ENCODE measurements around the gene HLA-DMA. TPM values are rescaled to one million over a fixed set of nuclear protein-coding genes. Genes with fewer than 3 reads are reported as not detected.

HLA-DMA gene
- total RNA-seq, 1 experiment from 2014 or later, result 3.0 TPM

DNA sequence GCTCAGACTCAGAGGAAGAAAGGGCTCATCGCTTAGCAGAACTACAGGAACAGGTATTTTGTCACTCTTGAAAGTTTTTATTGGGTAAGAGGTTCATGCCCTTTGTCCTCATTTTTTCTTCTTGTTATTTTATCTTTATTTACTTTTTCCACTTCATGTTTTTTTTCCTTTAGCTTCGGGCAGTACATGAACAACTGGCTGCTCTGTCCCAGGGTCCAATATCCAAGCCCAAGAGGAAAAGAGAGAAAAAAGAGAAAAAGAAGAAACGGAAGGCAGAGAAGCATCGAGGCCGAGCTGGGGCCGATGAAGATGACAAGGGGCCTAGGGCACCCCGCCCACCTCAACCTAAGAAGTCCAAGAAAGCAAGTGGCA lies 25.0 kb upstream of the HLA-DMA start:
- DNase-seq (no peak), ATAC-seq (no peak)
- H3K79me2 ChIP-seq (ENCODE audit: low read length), result peaks cover 75% of the 10 kb centered on the region
- H4K20me1 ChIP-seq (ENCODE audit: low read length), result peaks cover 99% of the 10 kb centered on the region
- TF ChIP-seq EZH2phosphoT487 (IDR thresholded peaks at IDR 0.05; ENCODE audit: borderline replicate concordance, low read length) (no peak), EZH2 (IDR thresholded peaks at IDR 0.05; ENCODE audit: low read length, unreplicated experiment) (no peak)
- TF ChIP-seq, protein P1, sequence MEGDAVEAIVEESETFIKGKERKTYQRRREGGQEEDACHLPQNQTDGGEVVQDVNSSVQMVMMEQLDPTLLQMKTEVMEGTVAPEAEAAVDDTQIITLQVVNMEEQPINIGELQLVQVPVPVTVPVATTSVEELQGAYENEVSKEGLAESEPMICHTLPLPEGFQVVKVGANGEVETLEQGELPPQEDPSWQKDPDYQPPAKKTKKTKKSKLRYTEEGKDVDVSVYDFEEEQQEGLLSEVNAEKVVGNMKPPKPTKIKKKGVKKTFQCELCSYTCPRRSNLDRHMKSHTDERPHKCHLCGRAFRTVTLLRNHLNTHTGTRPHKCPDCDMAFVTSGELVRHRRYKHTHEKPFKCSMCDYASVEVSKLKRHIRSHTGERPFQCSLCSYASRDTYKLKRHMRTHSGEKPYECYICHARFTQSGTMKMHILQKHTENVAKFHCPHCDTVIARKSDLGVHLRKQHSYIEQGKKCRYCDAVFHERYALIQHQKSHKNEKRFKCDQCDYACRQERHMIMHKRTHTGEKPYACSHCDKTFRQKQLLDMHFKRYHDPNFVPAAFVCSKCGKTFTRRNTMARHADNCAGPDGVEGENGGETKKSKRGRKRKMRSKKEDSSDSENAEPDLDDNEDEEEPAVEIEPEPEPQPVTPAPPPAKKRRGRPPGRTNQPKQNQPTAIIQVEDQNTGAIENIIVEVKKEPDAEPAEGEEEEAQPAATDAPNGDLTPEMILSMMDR (conservative IDR thresholded peaks at IDR 0.05; ENCODE audit: low read depth, low read length), result no peak
- peaks cover 85% of the 10 kb centered on the region for H3K36me3 ChIP-seq (ENCODE audit: low read depth, low read length)
- no TSS peak for BruUV-seq (replicated peaks)
- no peaks in the 10 kb centered on the region for H3K9me2 ChIP-seq (replicated peaks; ENCODE audit: low read length)
- POLR2A ChIA-PET (ENCODE audit: unreplicated experiment), result no interaction called here
- H3K4me1 ChIP-seq (ENCODE audit: insufficient read depth, low read length), result peaks cover 18% of the 10 kb centered on the region
- CTCF ChIA-PET, result no interaction called here
- intact Hi-C loops (cut with micrococcal nuclease), result no loop called here
- no peak overlapping the region for H3K9ac ChIP-seq (ENCODE audit: low read length)
- no peaks in the 10 kb centered on the region for H3K9me3 ChIP-seq (ENCODE audit: low read length)
- H2AFZ ChIP-seq (ENCODE audit: low read length), result no peak overlapping the region
- H3K27me3 ChIP-seq (ENCODE audit: low read length), result no peaks in the 10 kb centered on the region
- H3K27ac ChIP-seq (ENCODE audit: low read length), result no peak overlapping the region
- peaks cover 33% of the 10 kb centered on the region for H3F3A ChIP-seq (ENCODE audit: low read length, unreplicated experiment)
- no peak overlapping the region for H3K4me3 ChIP-seq (ENCODE audit: low read length)
- no peak overlapping the region for H3K4me2 ChIP-seq (ENCODE audit: low read length)

DNA sequence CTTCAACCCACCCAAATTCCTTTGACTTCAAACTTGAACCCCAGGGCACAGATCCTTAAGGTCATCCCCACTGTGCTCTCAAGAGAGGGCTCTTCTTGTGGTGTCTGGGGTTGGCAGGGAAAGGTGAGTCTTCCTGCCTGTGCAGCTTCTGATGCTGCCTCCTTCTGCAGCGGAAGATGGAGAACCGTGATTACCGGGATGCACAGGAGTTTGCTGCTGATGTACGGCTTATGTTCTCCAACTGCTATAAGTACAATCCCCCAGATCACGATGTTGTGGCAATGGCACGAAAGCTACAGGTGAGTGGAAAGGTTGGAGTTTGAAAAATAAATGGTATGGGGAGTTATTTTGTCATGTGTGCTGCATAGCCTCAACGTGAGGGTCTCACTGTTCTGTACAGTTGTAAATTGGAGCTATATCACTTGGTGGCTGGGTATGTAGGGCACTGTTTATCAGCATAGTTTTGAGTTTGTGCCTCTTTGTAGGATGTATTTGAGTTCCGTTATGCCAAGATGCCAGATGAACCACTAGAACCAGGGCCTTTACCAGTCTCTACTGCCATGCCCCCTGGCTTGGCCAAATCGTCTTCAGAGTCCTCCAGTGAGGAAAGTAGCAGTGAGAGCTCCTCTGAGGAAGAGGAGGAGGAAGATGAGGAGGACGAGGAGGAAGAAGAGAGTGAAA lies 24.5 kb upstream of the HLA-DMA start:
- no peaks in the 10 kb centered on the region for H3K9me2 ChIP-seq (replicated peaks; ENCODE audit: low read length)
- no peak for ATAC-seq
- peak overlapping the region; percentile 94; the same call in 1 of the 2 replicates for H3K4me2 ChIP-seq (ENCODE audit: low read length)
- H3K36me3 ChIP-seq (ENCODE audit: low read depth, low read length), result peaks cover 91% of the 10 kb centered on the region
- H3K27me3 ChIP-seq (ENCODE audit: low read length), result no peaks in the 10 kb centered on the region
- POLR2A ChIA-PET (ENCODE audit: unreplicated experiment), result no interaction called here
- peaks cover 33% of the 10 kb centered on the region for H3F3A ChIP-seq (ENCODE audit: low read length, unreplicated experiment)
- TF ChIP-seq EZH2phosphoT487 (IDR thresholded peaks at IDR 0.05; ENCODE audit: borderline replicate concordance, low read length), result no peak
- no peak for TF ChIP-seq EZH2 (IDR thresholded peaks at IDR 0.05; ENCODE audit: low read length, unreplicated experiment)
- TF ChIP-seq, protein P1 (conservative IDR thresholded peaks at IDR 0.05; ENCODE audit: low read depth, low read length), result no peak
- peaks cover 81% of the 10 kb centered on the region for H3K79me2 ChIP-seq (ENCODE audit: low read length)
- H3K4me1 ChIP-seq (ENCODE audit: insufficient read depth, low read length), result peaks cover 18% of the 10 kb centered on the region
- peaks cover 100% of the 10 kb centered on the region for H4K20me1 ChIP-seq (ENCODE audit: low read length)
- no peak overlapping the region for H3K27ac ChIP-seq (ENCODE audit: low read length)
- no peak overlapping the region for H3K9ac ChIP-seq (ENCODE audit: low read length)
- H2AFZ ChIP-seq (ENCODE audit: low read length), result no peak overlapping the region
- CTCF ChIA-PET, result no interaction called here
- no peak overlapping the region for H3K4me3 ChIP-seq (ENCODE audit: low read length)
- DNase-seq, result no peak
- no TSS peak for BruUV-seq (replicated peaks)
- H3K9me3 ChIP-seq (ENCODE audit: low read length), result no peaks in the 10 kb centered on the region
- intact Hi-C loops (cut with micrococcal nuclease), result no loop called here

DNA sequence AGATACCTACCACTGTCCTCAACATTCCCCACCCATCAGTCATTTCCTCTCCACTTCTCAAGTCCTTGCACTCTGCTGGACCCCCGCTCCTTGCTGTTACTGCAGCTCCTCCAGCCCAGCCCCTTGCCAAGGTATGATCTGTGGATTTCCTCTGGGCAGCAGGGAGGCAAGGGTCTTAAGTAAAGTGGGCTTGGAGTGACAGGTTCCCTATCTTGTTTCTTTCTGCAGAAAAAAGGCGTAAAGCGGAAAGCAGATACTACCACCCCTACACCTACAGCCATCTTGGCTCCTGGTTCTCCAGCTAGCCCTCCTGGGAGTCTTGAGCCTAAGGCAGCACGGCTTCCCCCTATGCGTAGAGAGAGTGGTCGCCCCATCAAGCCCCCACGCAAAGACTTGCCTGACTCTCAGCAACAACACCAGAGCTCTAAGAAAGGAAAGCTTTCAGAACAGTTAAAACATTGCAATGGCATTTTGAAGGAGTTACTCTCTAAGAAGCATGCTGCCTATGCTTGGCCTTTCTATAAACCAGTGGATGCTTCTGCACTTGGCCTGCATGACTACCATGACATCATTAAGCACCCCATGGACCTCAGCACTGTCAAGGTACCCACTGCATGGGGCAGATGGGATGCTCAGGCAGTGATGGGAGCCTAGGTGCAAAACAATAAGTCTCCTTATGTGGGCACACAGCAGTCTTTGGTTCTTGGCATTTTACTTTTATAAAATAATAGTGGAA lies 23.6 kb upstream of the HLA-DMA start:
- intact Hi-C loops (cut with micrococcal nuclease), result no loop called here
- H3K4me3 ChIP-seq (ENCODE audit: low read length), result peak overlapping the region; percentile 98

More for the DNA sequence above, 23.6 kb upstream of the HLA-DMA start:
- H3K27me3 ChIP-seq (ENCODE audit: low read length), result no peaks in the 10 kb centered on the region
- H3K9me2 ChIP-seq (replicated peaks; ENCODE audit: low read length), result no peaks in the 10 kb centered on the region
- ATAC-seq (no peak), DNase-seq (no peak)
- TF ChIP-seq, protein P1 (conservative IDR thresholded peaks at IDR 0.05; ENCODE audit: low read depth, low read length), result no peak
- TF ChIP-seq EZH2 (IDR thresholded peaks at IDR 0.05; ENCODE audit: low read length, unreplicated experiment), result no peak
- TF ChIP-seq EZH2phosphoT487 (IDR thresholded peaks at IDR 0.05; ENCODE audit: borderline replicate concordance, low read length), result no peak
- BruUV-seq (replicated peaks), result no TSS peak
- POLR2A ChIA-PET (ENCODE audit: unreplicated experiment), result no interaction called here
- CTCF ChIA-PET, result no interaction called here
- peaks cover 85% of the 10 kb centered on the region for H3K79me2 ChIP-seq (ENCODE audit: low read length)
- H3K27ac ChIP-seq (ENCODE audit: low read length), result no peak overlapping the region
- peaks cover 26% of the 10 kb centered on the region for H3F3A ChIP-seq (ENCODE audit: low read length, unreplicated experiment)
- H2AFZ ChIP-seq (ENCODE audit: low read length), result no peak overlapping the region
- peaks cover 94% of the 10 kb centered on the region for H4K20me1 ChIP-seq (ENCODE audit: low read length)
- peak overlapping the region; percentile 94 for H3K4me2 ChIP-seq (ENCODE audit: low read length)
- peaks cover 19% of the 10 kb centered on the region for H3K4me1 ChIP-seq (ENCODE audit: insufficient read depth, low read length)
- no peaks in the 10 kb centered on the region for H3K9me3 ChIP-seq (ENCODE audit: low read length)
- no peak overlapping the region for H3K9ac ChIP-seq (ENCODE audit: low read length)
- peaks cover 92% of the 10 kb centered on the region for H3K36me3 ChIP-seq (ENCODE audit: low read depth, low read length)

Measured in PC-3 (cell line).